Neural cell (in vitro differentiated cells): ENCODE measurements around the gene ITGB5. TPM values are rescaled to one million over a fixed set of nuclear protein-coding genes. Genes with fewer than 3 reads are reported as not detected.

Experiments
- H2AFZ ChIP-seq: fragments of 200-600, 300-800 bp; sonication (generic), shearing (Covaris generic); 2 replicates; pipeline ENCODE4 v1.6.0; 2014; ENCODE audit warnings: low read depth, mild to moderate bottlenecking, antibody characterized with exemption, low read length, moderate library complexity
- H3F3A ChIP-seq: fragments of 200-600 bp; shearing (Covaris generic); 2 replicates; pipeline ENCODE4 v1.6.1; 2016; ENCODE audit warnings: mild to moderate bottlenecking, moderate library complexity, mixed read lengths, antibody characterized with exemption, low read length; ENCODE audit not compliant: insufficient read depth, poor library complexity, severe bottlenecking
- H3K27ac ChIP-seq: fragments of 200-600, 300-800 bp; sonication (generic), shearing (Covaris generic); 2 replicates; pipeline ENCODE4 v1.5.1; 2014; ENCODE audit warnings: mild to moderate bottlenecking, low read length, moderate library complexity
- H3K27me3 ChIP-seq: fragments of 300-800, 200-600 bp; sonication (generic), shearing (Covaris generic); 2 replicates; pipeline ENCODE4 v1.6.0; 2014; ENCODE audit warnings: mild to moderate bottlenecking, low read depth, low read length, moderate library complexity; ENCODE audit not compliant: insufficient read depth
- H3K36me3 ChIP-seq: fragments of 300-800, 200-600 bp; sonication (generic), shearing (Covaris generic); 2 replicates; pipeline ENCODE4 v1.5.1; 2014; ENCODE audit warnings: mild to moderate bottlenecking, antibody characterized with exemption, low read length, moderate library complexity; ENCODE audit not compliant: insufficient read depth
- H3K4me2 ChIP-seq: fragments of 300-800, 200-600 bp; sonication (generic), shearing (Covaris generic); 2 replicates; pipeline ENCODE4 v1.6.0; 2014; ENCODE audit warnings: mild to moderate bottlenecking, low read length
- H3K4me3 ChIP-seq: fragments of 300-800, 200-600 bp; sonication (generic), shearing (Covaris generic); 2 replicates; pipeline ENCODE4 v1.5.1; 2014; ENCODE audit warnings: mild to moderate bottlenecking, low read length, moderate library complexity
- H3K79me2 ChIP-seq: fragments of 200-600 bp; shearing (Covaris generic); replicated peaks from 2 replicates; pipeline ENCODE4 v1.6.0; 2014; ENCODE audit warnings: mild to moderate bottlenecking, low read length, moderate library complexity; ENCODE audit not compliant: insufficient read depth
- H3K9ac ChIP-seq: fragments of 300-800, 200-600 bp; sonication (generic), shearing (Covaris generic); 2 replicates; pipeline ENCODE4 v1.6.1; 2016; ENCODE audit warnings: mild to moderate bottlenecking, low read length, mixed read lengths
- H3K9me2 ChIP-seq: fragments of 200-600 bp; shearing (Covaris generic); 2 replicates; pipeline ENCODE4 v1.6.1; 2016; ENCODE audit warnings: mild to moderate bottlenecking, low read length, mixed read lengths; ENCODE audit not compliant: insufficient read depth
- H3K9me3 ChIP-seq: fragments of 200-600, 300-800 bp; sonication (generic), shearing (Covaris generic); 2 replicates; pipeline ENCODE4 v1.6.1; 2016; ENCODE audit warnings: mild to moderate bottlenecking, mixed run types, low read length, moderate library complexity, mixed read lengths
- H4K20me1 ChIP-seq: fragments of 200-600 bp; shearing (Covaris generic); 2 replicates; pipeline ENCODE4 v1.6.1; 2016; ENCODE audit warnings: mild to moderate bottlenecking, mixed run types; ENCODE audit not compliant: insufficient read depth
- CTCF ChIP-seq: fragments of 450-650 bp; IDR thresholded peaks from 2 replicates; pipeline ENCODE4 v1.5.1; 2014; ENCODE audit warnings: antibody characterized with exemption, mild to moderate bottlenecking, moderate library complexity; ENCODE audit not compliant: poor library complexity, severe bottlenecking
- EP300 ChIP-seq: fragments of 450-650 bp; conservative IDR thresholded peaks from 2 replicates; pipeline ENCODE4 v1.6.1; 2014; ENCODE audit warnings: antibody characterized with exemption, mild to moderate bottlenecking, moderate library complexity; ENCODE audit not compliant: poor library complexity, severe bottlenecking
- EZH2 ChIP-seq: fragments of 200-600, 300-800 bp; shearing (Covaris generic), sonication (generic); IDR thresholded peaks from 2 replicates; pipeline ENCODE4 v1.6.1; 2014; ENCODE audit warnings: antibody characterized with exemption, low read length, borderline replicate concordance, mild to moderate bottlenecking; ENCODE audit not compliant: insufficient read depth, poor library complexity, severe bottlenecking
- MXI1 ChIP-seq: fragments of 450-650 bp; conservative IDR thresholded peaks from 2 replicates; pipeline ENCODE4 v1.6.1; 2014; ENCODE audit warnings: antibody characterized with exemption, mild to moderate bottlenecking; ENCODE audit not compliant: poor library complexity, severe bottlenecking
- POLR2AphosphoS5 ChIP-seq: IDR thresholded peaks from 2 replicates; pipeline ENCODE4 v1.6.1; 2012
- RAD21 ChIP-seq: fragments of 450-650 bp; conservative IDR thresholded peaks from 2 replicates; pipeline ENCODE4 v1.6.1; 2014; ENCODE audit warnings: antibody characterized with exemption, mild to moderate bottlenecking, moderate library complexity
- REST ChIP-seq: IDR thresholded peaks from 2 replicates; pipeline ENCODE4 v1.6.1; 2012; ENCODE audit warnings: borderline replicate concordance
- SMC3 ChIP-seq: fragments of 450-650 bp; conservative IDR thresholded peaks from 2 replicates; pipeline ENCODE4 v1.6.1; 2014; ENCODE audit warnings: antibody characterized with exemption, mild to moderate bottlenecking, moderate library complexity; ENCODE audit not compliant: poor library complexity
- TAF1 ChIP-seq: IDR thresholded peaks from 2 replicates; pipeline ENCODE4 v1.6.1; 2012; ENCODE audit warnings: low read depth
- polyA plus RNA-seq: library from polyadenylated mRNA; depleted of rRNA; stranded (reverse); fragments of >200 nt; gene quantifications from 2 replicates; pipeline ENCODE4 v1.2.3, GENCODE V29; 2014

The ITGB5 gene
- polyA plus RNA-seq, 1 donor from 2014 or later, result 1.2 TPM

GRCh38 chr3:124861041-124861440, 26.1 kb downstream of the ITGB5 start:
- H3K4me2 ChIP-seq, result no peak overlapping the region

GRCh38 chr3:124860599-124860998, 26.6 kb downstream of the ITGB5 start:
- Histone ChIP-seq H3K36me3 (no peaks in the 10 kb centered on the region), H3K27me3 (no peaks in the 10 kb centered on the region), H3K9ac (no peak overlapping the region), H3F3A (no peaks in the 10 kb centered on the region), H3K4me3 (no peak overlapping the region), H2AFZ (no peak overlapping the region), H3K27ac (no peak overlapping the region), H3K9me2 (no peaks in the 10 kb centered on the region), H3K4me2 (no peak overlapping the region), H3K79me2 (no peaks in the 10 kb centered on the region), H4K20me1 (no peaks in the 10 kb centered on the region), H3K9me3 (no peaks in the 10 kb centered on the region)
- TF ChIP-seq EP300, result no peak
- no peak for TF ChIP-seq TAF1
- no peak for TF ChIP-seq CTCF
- TF ChIP-seq MXI1, result no peak
- TF ChIP-seq RAD21, result no peak

More at GRCh38 chr3:124861041-124861440, 26.1 kb downstream of the ITGB5 start:
- no peak for TF ChIP-seq EZH2
- TF ChIP-seq POLR2AphosphoS5, result no peak
- TF ChIP-seq TAF1, result no peak
- no peak for TF ChIP-seq CTCF
- no peak for TF ChIP-seq EP300
- no peak for TF ChIP-seq REST
- TF ChIP-seq MXI1, result no peak
- TF ChIP-seq SMC3, result no peak
- TF ChIP-seq RAD21, result no peak
- Histone ChIP-seq H3K27me3 (no peaks in the 10 kb centered on the region), H3K9ac (no peak overlapping the region), H3K79me2 (no peaks in the 10 kb centered on the region), H2AFZ (no peak overlapping the region), H3K36me3 (no peaks in the 10 kb centered on the region), H3K4me3 (no peak overlapping the region), H4K20me1 (no peaks in the 10 kb centered on the region), H3K27ac (no peak overlapping the region), H3F3A (no peaks in the 10 kb centered on the region), H3K9me3 (no peaks in the 10 kb centered on the region), H3K9me2 (no peaks in the 10 kb centered on the region)
